Large intestine (tissue), 3 donors: ENCODE measurements around the gene POT1. TPM values are rescaled to one million over a fixed set of nuclear protein-coding genes. Genes with fewer than 3 reads are reported as not detected.

Experiments used
- DNase-seq, 2 donors: peaks; one replicate each; pipeline versions ENCODE4 v3.0.0 to v3.0.0-alpha.2; 2013
- H3K27ac ChIP-seq: one replicate; pipeline ENCODE4 v1.5.1; 2013; ENCODE audit warnings: low read length
- H3K27me3 ChIP-seq: 2 replicates; pipeline ENCODE4 v1.6.1; 2013; ENCODE audit warnings: low read length; ENCODE audit not compliant: control insufficient read depth, insufficient read depth
- H3K36me3 ChIP-seq: 2 replicates; pipeline ENCODE4 v1.6.1; 2013; ENCODE audit warnings: low read length; ENCODE audit not compliant: control insufficient read depth, insufficient read depth
- H3K4me1 ChIP-seq: one replicate; pipeline ENCODE4 v1.6.1; 2013; ENCODE audit warnings: low read length; ENCODE audit not compliant: control insufficient read depth, insufficient read depth
- H3K4me3 ChIP-seq: one replicate; pipeline ENCODE4 v1.5.1; 2013; ENCODE audit warnings: low read length
- H3K9me3 ChIP-seq: one replicate; pipeline ENCODE4 v1.6.1; 2013; ENCODE audit warnings: mild to moderate bottlenecking, low read depth, low read length, moderate library complexity; ENCODE audit not compliant: control insufficient read depth
- WGBS: methylation state at CpG from one replicate; pipeline ENCODE4 v1.1.5; 2013; ENCODE audit warnings: low lambda C conversion rate; ENCODE audit not compliant: insufficient coverage; 5-methylcytosine and 5-hydroxymethylcytosine counted together
- polyA plus RNA-seq: library from polyadenylated mRNA; unstranded; fragments of 120-200 nt; gene quantifications from one replicate; pipeline ENCODE4 v1.2.1, GENCODE V29; 2013

Gene POT1
- polyA plus RNA-seq, 1 donor = 18.2 TPM

DNA sequence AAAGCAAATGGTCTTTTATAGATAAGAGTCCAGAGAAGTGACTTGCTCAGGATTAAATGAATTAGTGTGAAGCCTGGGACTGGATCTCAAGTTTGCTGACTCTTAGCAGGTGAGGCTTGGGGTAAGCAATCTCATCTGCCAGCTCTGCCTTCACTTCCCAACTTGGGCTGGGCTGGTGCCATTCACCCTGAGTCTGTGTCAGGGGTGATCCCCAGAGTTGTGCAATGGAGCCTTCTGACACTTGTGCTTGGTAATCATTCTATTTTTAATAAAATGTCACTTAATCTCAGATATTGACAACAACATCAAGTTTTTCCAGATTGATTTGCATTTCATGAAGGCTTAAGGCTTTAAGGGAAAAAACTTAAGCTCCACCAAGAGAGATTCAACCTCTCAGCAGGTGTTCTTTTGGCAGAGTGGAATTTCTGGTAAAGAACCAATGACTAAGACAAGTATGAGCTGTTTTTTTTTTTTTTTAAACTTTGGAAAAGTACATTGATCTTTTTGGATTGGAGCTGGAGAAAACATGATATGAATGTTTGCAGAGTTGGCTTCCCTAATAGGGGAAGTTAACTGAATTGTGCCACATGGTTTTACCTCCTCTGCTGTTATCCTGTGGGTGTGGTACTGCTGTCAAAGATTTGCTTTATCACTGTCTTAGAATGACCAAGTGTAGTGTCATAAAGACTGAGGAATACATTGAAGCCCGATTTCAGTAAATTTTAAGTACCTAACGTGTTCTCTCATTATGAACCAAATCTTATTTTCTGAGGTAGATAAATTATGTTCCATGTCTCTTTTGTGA is 115.4 kb downstream of the POT1 start:
- H3K4me3 ChIP-seq = no peak overlapping the region
- no peaks in the 10 kb centered on the region for H3K36me3 ChIP-seq
- no peaks in the 10 kb centered on the region for H3K27me3 ChIP-seq
- no peaks in the 10 kb centered on the region for H3K9me3 ChIP-seq
- no peaks in the 10 kb centered on the region for H3K4me1 ChIP-seq
- WGBS = 40% methylated on average over 2 of the region's 2 CpGs
- DNase-seq = no peak
- H3K27ac ChIP-seq = no peak overlapping the region

DNA sequence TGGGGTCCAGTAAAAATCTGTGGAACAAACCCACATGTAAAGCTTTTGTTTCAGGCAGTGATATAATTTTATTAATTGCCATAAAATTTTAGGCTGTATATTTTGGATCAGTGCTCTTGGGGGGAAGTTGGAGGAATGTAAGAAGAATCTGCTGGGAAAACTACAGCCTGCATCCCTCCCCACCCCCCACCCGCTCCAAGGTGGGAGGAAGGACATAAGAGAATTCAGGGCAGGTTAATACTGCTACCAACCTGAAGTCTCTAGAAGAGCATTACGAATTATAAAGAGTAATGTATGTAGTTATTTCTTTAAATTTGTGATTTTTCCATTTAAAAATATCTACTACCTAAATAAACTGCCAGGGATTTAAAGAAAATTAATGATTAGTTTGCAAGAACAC is 116.9 kb downstream of the POT1 start:
- Histone ChIP-seq H3K4me1 (no peaks in the 10 kb centered on the region), H3K36me3 (no peaks in the 10 kb centered on the region), H3K9me3 (no peaks in the 10 kb centered on the region), H3K27ac (no peak overlapping the region), H3K4me3 (no peak overlapping the region), H3K27me3 (no peaks in the 10 kb centered on the region)
- 100% methylated on average over 1 of the region's 2 CpGs for whole genome bisulfite sequencing
- no peak for DNase-seq

DNA sequence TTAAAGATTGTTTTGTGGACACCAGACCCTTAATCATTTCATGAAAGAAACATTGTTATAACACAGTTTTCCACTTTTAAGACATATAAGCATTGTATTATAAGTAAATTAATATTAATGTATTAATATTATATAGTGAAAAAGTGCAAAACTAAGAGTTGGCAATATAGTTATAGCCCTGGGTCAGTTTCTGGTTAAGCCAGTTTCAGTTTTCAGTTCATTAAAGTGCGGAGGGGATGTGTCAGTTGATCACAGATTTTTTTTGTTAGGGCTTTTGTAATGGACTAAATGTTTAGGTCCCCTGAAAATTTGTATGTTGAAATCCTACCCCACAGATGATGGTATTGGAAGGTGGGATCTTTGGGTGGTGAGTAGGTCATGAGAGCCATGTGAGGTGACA is 118.3 kb downstream of the POT1 start:
- H3K36me3 ChIP-seq = no peaks in the 10 kb centered on the region
- no peaks in the 10 kb centered on the region for H3K4me1 ChIP-seq
- DNase-seq = no peak
- no peak overlapping the region for H3K27ac ChIP-seq
- no peaks in the 10 kb centered on the region for H3K27me3 ChIP-seq
- no peak overlapping the region for H3K4me3 ChIP-seq
- H3K9me3 ChIP-seq = no peaks in the 10 kb centered on the region
- WGBS = 100% methylated on average over 1 of the region's 1 CpG

DNA sequence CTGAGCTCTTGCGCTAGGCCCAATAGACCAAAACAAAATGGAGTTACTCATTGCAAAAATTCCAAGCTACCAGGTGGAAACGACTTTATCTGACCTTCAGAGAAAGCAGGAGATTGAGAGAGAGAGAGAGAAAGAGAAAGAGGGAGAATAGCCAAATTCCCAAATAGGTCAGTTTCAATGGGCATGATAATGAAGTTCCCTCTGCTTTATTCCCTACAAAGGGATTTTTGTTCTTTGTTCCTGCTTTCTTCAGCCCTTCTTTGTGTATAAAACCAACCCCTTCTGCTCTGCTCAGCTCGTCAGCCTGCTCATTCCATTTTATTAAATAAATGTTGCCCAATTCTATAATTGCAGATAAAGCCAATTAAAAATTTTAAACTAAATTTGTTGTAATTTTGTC is 119.0 kb downstream of the POT1 start:
- Histone ChIP-seq H3K4me1 (no peaks in the 10 kb centered on the region), H3K9me3 (no peaks in the 10 kb centered on the region), H3K27ac (no peak overlapping the region), H3K4me3 (no peak overlapping the region), H3K27me3 (no peaks in the 10 kb centered on the region), H3K36me3 (no peaks in the 10 kb centered on the region)
- WGBS = 86% methylated on average over 1 of the region's 3 CpGs
- no peak for DNase-seq

DNA sequence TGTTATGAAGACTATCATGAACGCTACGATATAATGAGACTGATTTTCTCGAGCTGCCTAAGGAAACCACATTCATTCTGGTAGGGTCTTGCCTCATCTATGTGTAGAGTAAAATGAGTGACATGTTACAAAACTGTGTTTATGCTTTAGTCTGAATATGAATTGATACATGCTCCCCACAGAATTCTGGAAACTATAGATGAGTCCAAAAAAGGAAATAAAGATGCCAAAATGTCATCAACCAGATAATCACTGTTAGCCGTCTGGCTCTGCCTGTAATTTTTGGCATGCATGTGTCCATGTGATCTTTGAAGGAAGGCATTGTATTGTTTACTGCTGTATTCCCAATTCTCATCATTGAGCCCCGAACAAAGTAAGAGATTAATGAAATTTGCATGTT is 121.4 kb downstream of the POT1 start:
- H3K36me3 ChIP-seq = no peaks in the 10 kb centered on the region
- H3K27me3 ChIP-seq = no peaks in the 10 kb centered on the region
- DNase-seq = no peak
- no peaks in the 10 kb centered on the region for H3K4me1 ChIP-seq
- H3K27ac ChIP-seq = no peak overlapping the region
- no peak overlapping the region for H3K4me3 ChIP-seq
- no peaks in the 10 kb centered on the region for H3K9me3 ChIP-seq
- WGBS = 100% methylated on average over 1 of the region's 5 CpGs

DNA sequence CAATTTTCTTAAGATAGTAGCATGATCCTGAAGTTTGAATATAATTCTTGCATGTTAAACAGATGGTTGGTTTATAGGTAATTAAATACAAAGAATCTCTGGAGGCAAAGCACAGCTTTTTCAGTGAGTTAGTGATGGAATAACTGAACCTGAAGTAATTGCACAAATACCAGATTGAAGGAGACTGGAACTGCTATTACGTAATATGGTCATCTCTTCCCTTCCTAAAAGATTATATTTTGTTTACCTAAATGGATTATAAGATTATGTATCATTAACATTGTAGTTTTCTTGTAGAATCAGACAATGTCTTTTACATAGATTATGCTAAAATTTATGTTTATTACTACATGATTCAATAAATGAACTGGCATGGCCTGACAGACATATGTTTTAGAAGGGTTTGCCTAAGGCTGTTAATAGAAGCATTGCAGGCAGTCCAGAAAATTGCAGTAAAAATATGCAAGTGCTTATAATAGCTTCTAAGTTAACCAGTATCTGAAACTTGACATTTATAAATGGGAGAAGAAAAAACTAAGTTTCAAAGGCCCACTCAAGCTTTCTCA is 128.2 kb downstream of the POT1 start:
- WGBS = 100% methylated on average over 1 of the region's 1 CpG
- H3K27me3 ChIP-seq = no peaks in the 10 kb centered on the region

DNA sequence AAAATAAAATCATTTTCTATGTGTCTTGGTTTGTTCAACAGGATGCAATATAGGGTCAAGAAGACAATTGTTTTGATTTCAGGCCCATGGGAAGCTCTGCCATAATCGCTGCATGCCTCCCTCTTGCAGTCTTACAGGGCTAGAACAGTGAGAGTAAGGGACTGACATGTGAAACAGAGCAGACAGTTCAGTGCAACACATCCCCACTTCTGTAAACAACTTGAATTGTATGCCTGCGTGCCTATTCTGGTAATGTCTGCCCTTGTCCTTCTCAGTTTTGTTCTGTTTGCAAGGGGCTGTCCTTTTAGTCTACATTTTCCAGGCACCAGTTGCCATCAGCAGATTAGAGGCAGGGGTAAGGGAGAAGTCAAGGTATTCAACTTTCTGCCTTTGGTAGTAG is 129.2 kb downstream of the POT1 start:
- WGBS = no CpG with 5 or more reads among the region's 2 CpGs
- DNase-seq = no peak
- Histone ChIP-seq H3K9me3 (no peaks in the 10 kb centered on the region), H3K4me1 (no peaks in the 10 kb centered on the region), H3K4me3 (no peak overlapping the region), H3K36me3 (no peaks in the 10 kb centered on the region), H3K27me3 (no peaks in the 10 kb centered on the region), H3K27ac (no peak overlapping the region)

More for the DNA sequence above, 128.2 kb downstream of the POT1 start:
- Histone ChIP-seq H3K4me1 (no peaks in the 10 kb centered on the region), H3K9me3 (no peaks in the 10 kb centered on the region), H3K36me3 (no peaks in the 10 kb centered on the region), H3K4me3 (no peak overlapping the region), H3K27ac (no peak overlapping the region)
- no peak for DNase-seq

DNA sequence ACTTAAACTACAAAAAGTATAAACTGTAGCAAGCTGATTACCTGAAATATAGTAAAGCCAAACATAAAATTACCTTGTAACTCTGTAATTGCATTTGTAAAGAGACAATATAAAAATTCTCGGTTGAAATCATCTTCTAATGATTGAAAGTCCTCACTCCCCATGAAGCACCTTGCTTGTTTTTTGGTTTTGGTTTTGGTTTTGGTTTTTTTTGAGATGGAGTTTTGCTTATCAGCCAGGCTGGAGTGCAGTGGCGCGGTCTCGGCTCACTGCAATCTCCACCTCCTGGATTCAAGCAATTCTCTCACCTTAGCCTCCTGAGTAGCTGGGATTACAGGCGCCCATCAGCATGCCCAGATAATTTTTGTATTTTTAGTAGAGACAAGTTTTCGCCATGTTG is 130.2 kb downstream of the POT1 start:
- Histone ChIP-seq H3K4me1 (no peaks in the 10 kb centered on the region), H3K27ac (no peak overlapping the region), H3K4me3 (no peak overlapping the region), H3K36me3 (no peaks in the 10 kb centered on the region), H3K27me3 (no peaks in the 10 kb centered on the region), H3K9me3 (no peaks in the 10 kb centered on the region)
- no peak for DNase-seq
- WGBS = no CpG with 5 or more reads among the region's 6 CpGs

DNA sequence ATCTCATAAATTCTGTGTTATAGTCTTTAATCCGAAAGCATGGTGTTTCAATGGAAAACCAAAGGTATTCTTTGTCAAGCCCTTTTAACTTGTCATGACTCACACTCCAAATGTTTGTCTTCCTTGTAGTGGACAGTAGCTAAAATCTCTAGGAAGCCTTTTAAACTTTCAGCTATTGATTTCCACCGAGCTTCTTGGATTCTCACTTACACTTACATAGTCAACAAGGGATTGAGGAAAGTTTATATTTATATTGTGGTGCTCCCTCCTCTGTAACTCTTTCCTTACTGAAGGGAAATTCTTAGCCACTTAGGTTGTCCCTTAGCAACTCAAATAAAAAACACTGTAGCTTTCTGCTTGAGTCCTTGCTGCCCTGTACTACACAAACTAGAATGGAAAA is 132.9 kb downstream of the POT1 start:
- H3K27ac ChIP-seq = no peak overlapping the region
- no peak overlapping the region for H3K4me3 ChIP-seq
- WGBS = no CpG with 5 or more reads among the region's 2 CpGs

DNA sequence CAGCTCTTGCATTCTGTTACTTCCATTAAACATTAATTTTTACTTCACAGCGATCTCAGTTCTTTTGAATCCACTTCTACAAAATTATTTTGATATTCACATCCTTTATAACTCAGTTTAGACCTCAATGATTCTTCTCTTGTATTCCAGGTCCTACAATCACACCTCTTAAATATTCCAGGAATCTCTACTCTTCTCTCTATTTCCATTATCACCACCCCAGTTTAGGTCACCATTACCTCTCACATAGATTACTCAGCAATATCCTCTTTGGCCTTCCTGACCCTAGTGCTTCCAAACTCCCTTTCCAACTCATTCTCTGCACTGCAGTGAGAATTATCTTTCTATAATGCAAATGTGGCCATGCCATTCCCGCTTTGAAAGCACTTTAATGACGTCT is 136.9 kb downstream of the POT1 start:
- Histone ChIP-seq H3K27ac (no peak overlapping the region), H3K4me1 (no peaks in the 10 kb centered on the region), H3K4me3 (no peak overlapping the region), H3K27me3 (no peaks in the 10 kb centered on the region), H3K36me3 (no peaks in the 10 kb centered on the region), H3K9me3 (no peaks in the 10 kb centered on the region)
- WGBS = 82% methylated on average over 3 of the region's 3 CpGs
- no peak for DNase-seq

More for the DNA sequence above, 132.9 kb downstream of the POT1 start:
- H3K9me3 ChIP-seq = no peaks in the 10 kb centered on the region
- no peak for DNase-seq
- H3K36me3 ChIP-seq = no peaks in the 10 kb centered on the region
- H3K4me1 ChIP-seq = no peaks in the 10 kb centered on the region
- no peaks in the 10 kb centered on the region for H3K27me3 ChIP-seq

DNA sequence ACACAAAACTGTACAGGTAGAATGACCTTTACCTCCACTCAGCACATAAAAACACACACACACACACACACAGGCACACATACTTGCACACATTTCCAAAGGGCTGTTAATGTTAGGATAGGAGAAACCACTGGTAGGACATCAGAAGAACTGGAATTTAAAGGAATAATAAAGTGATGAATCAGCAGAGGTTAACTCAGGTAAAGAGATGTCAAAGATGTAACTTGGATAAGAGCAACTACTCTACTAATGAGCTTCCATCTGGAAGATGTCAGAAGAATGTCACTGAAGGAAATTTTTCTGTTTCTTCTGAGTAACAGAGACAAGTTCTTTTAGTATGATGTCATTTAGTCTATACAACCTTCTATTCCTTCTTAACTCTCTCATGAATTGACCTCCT is 137.6 kb downstream of the POT1 start:
- Histone ChIP-seq H3K27me3 (no peaks in the 10 kb centered on the region), H3K4me3 (no peak overlapping the region)
- DNase-seq = no peak

More for the DNA sequence above, 137.6 kb downstream of the POT1 start:
- Histone ChIP-seq H3K4me1 (no peaks in the 10 kb centered on the region), H3K36me3 (no peaks in the 10 kb centered on the region), H3K27ac (no peak overlapping the region), H3K9me3 (no peaks in the 10 kb centered on the region)
